IMR-90 (cell line): ENCODE measurements around the gene CAMKMT. TPM values are rescaled to one million over a fixed set of nuclear protein-coding genes. Genes with fewer than 3 reads are reported as not detected.

Experiments
- ATAC-seq: fragments of 200-7000 bp; cut with Tn5 transposase; 2 replicates; pipeline ENCODE4 v1.9.1; 2020; ENCODE audit warnings: low read depth, mild to moderate bottlenecking, moderate library complexity
- BruUV-seq: library from RNA; stranded (reverse); fragments of 400-500 nt; replicated peaks from 2 replicates; lab custom pipeline; 2021; lab: Mats Ljungman, UMichigan
- CTCF ChIA-PET: fragments of 300-600 bp; formaldehyde crosslinking; extraction: SDS; loops from one replicate; lab custom pipeline; 2021; ENCODE audit warnings: antibody characterized with exemption; lab: Yijun Ruan, JAX
- POLR2A ChIA-PET: fragments of 300-600 bp; sonication (Branson Sonifier 250); formaldehyde crosslinking; loops from one replicate; lab custom pipeline; 2022; ENCODE audit warnings: antibody characterized with exemption; ENCODE audit not compliant: unreplicated experiment; lab: Charles Lee
- DNase-seq: peaks from one replicate; pipeline ENCODE4 v3.0.0; 2013
- H2AFZ ChIP-seq: replicated peaks from 2 replicates; pipeline ENCODE3; 2013; ENCODE audit warnings: low read length, mild to moderate bottlenecking; ENCODE audit not compliant: poor library complexity
- H2AK5ac ChIP-seq: 2 replicates; pipeline ENCODE4 v1.6.1; 2013; ENCODE audit warnings: low read depth, low read length, inconsistent platforms
- H2AK9ac ChIP-seq: replicated peaks from 2 replicates; pipeline ENCODE3; 2013; ENCODE audit warnings: mild to moderate bottlenecking, low read depth, low read length, moderate library complexity; ENCODE audit not compliant: poor library complexity
- H2BK120ac ChIP-seq: 2 replicates; pipeline ENCODE4 v1.6.1; 2013; ENCODE audit warnings: low read depth, low read length, inconsistent platforms
- H2BK15ac ChIP-seq: 3 replicates; pipeline ENCODE4 v1.6.1; 2013; ENCODE audit warnings: low read depth, low read length, inconsistent platforms
- H2BK20ac ChIP-seq: 2 replicates; pipeline ENCODE4 v1.6.1; 2013; ENCODE audit warnings: low read depth, mild to moderate bottlenecking, inconsistent platforms, low read length, moderate library complexity
- H2BK5ac ChIP-seq: 2 replicates; pipeline ENCODE4 v1.6.1; 2013; ENCODE audit warnings: mild to moderate bottlenecking, low read depth, low read length, inconsistent platforms; ENCODE audit not compliant: poor library complexity, severe bottlenecking
- H3K14ac ChIP-seq: replicated peaks from 2 replicates; pipeline ENCODE4 v1.6.1; 2013; ENCODE audit warnings: low read depth, low read length, inconsistent platforms
- H3K18ac ChIP-seq: 2 replicates; pipeline ENCODE4 v1.6.1; 2013; ENCODE audit warnings: low read depth, low read length, control low read depth
- H3K23ac ChIP-seq: 2 replicates; pipeline ENCODE4 v1.6.1; 2013; ENCODE audit warnings: low read depth, low read length, inconsistent platforms
- H3K27ac ChIP-seq: 2 replicates; pipeline ENCODE4 v1.5.1; 2013; ENCODE audit warnings: mild to moderate bottlenecking, control low read depth, low read length; ENCODE audit not compliant: insufficient read depth
- H3K27me3 ChIP-seq: 2 replicates; pipeline ENCODE4 v1.6.1; 2013; ENCODE audit warnings: low read length; ENCODE audit not compliant: control insufficient read depth, insufficient read depth
- H3K36me3 ChIP-seq: 2 replicates; pipeline ENCODE4 v1.6.1; 2013; ENCODE audit warnings: low read length, mixed read lengths; ENCODE audit not compliant: control insufficient read depth, insufficient read depth
- H3K4ac ChIP-seq: 2 replicates; pipeline ENCODE4 v1.6.1; 2013; ENCODE audit warnings: low read depth, low read length, inconsistent platforms
- H3K4me1 ChIP-seq: 2 replicates; pipeline ENCODE4 v1.6.1; 2013; ENCODE audit warnings: low read length, mixed read lengths; ENCODE audit not compliant: control insufficient read depth, insufficient read depth
- H3K4me2 ChIP-seq: 2 replicates; pipeline ENCODE4 v1.6.1; 2013; ENCODE audit warnings: low read depth, mild to moderate bottlenecking, control low read depth, low read length, moderate library complexity
- H3K4me3 ChIP-seq: 2 replicates; pipeline ENCODE4 v1.5.1; 2013; ENCODE audit warnings: low read depth, mild to moderate bottlenecking, control low read depth, low read length, moderate library complexity; ENCODE audit not compliant: insufficient read depth
- H3K56ac ChIP-seq: 2 replicates; pipeline ENCODE4 v1.6.1; 2013; ENCODE audit warnings: low read length, inconsistent platforms; ENCODE audit not compliant: insufficient read depth; ENCODE audit errors: extremely low read depth
- H3K79me1 ChIP-seq, 2 experiments: 2 replicates each; pipeline ENCODE4 v1.6.1; 2013; ENCODE audit warnings: low read length in 2 of 2, inconsistent platforms in 1 of 2, low read depth in 1 of 2
- H3K9ac ChIP-seq: 2 replicates; pipeline ENCODE4 v1.6.1; 2013; ENCODE audit warnings: low read depth, low read length, control low read depth
- H3K9me1 ChIP-seq: 2 replicates; pipeline ENCODE4 v1.6.1; 2013; ENCODE audit warnings: low read length, inconsistent platforms; ENCODE audit not compliant: insufficient read depth
- H3K9me3 ChIP-seq: 2 replicates; pipeline ENCODE4 v1.6.1; 2013; ENCODE audit warnings: low read length; ENCODE audit not compliant: control insufficient read depth, insufficient read depth
- H4K20me1 ChIP-seq: 2 replicates; pipeline ENCODE4 v1.6.1; 2013; ENCODE audit warnings: low read length, inconsistent platforms; ENCODE audit not compliant: insufficient read depth
- H4K5ac ChIP-seq: 2 replicates; pipeline ENCODE4 v1.6.1; 2013; ENCODE audit warnings: mild to moderate bottlenecking, low read depth, low read length, control low read depth
- H4K8ac ChIP-seq, 2 experiments: 2 replicates each; pipeline ENCODE4 v1.6.1; 2013; ENCODE audit warnings: low read depth in 2 of 2, low read length in 2 of 2, control low read depth in 1 of 2, inconsistent platforms in 1 of 2
- H4K91ac ChIP-seq: 2 replicates; pipeline ENCODE4 v1.6.1; 2013; ENCODE audit warnings: low read depth, low read length, inconsistent platforms; ENCODE audit not compliant: insufficient read depth
- BHLHE40 ChIP-seq: fragments of 150-350 bp; IDR thresholded peaks from 2 replicates; pipeline ENCODE4 v1.6.1; 2016; ENCODE audit warnings: mild to moderate bottlenecking, low read depth, low read length
- CEBPB ChIP-seq: IDR thresholded peaks from 2 replicates; pipeline ENCODE4 v1.6.1; 2012; ENCODE audit warnings: low read depth, low read length, improper control_type of control experiment
- FOS ChIP-seq: fragments of 150-350 bp; IDR thresholded peaks from 2 replicates; pipeline ENCODE4 v1.6.1; 2016; ENCODE audit warnings: low read depth, low read length
- MXI1 ChIP-seq: IDR thresholded peaks from 2 replicates; pipeline ENCODE4 v1.6.1; 2012; ENCODE audit warnings: low read depth, mild to moderate bottlenecking, low read length, moderate library complexity, borderline replicate concordance
- NFE2L2 ChIP-seq: fragments of 150-350 bp; IDR thresholded peaks from 2 replicates; pipeline ENCODE4 v1.6.1; 2016; ENCODE audit warnings: low read depth, mild to moderate bottlenecking, low read length
- RCOR1 ChIP-seq: IDR thresholded peaks from 2 replicates; pipeline ENCODE4 v1.6.1; 2012; ENCODE audit warnings: mild to moderate bottlenecking, low read length, improper control_type of control experiment; ENCODE audit not compliant: insufficient replicate concordance
- WGBS, 2 experiments: methylation state at CpG; one replicate each; pipeline versions ENCODE4 v1.1.5 to v1.1.7; 2013; ENCODE audit warnings: missing lambda C conversion rate in 2 of 2; ENCODE audit not compliant: insufficient read length in 1 of 2; ENCODE audit errors: extremely low coverage in 2 of 2; 5-methylcytosine and 5-hydroxymethylcytosine counted together
- dilution Hi-C: fragments of 300-500 bp; cut with HindIII; formaldehyde crosslinking; loops from one replicate; pipeline ENCODE4 v1.14.3; 2018; ENCODE audit warnings: low sequenced_read_pairs; ENCODE audit not compliant: unreplicated experiment
- in situ Hi-C: fragments of 300-500 bp; cut with MboI; formaldehyde crosslinking; loops from 3 replicates; pipeline ENCODE4 v1.14.3; 2019; ENCODE audit warnings: low sequenced_read_pairs, inconsistent platforms, mixed read lengths
- intact Hi-C: fragments of 100-400 bp; cut with micrococcal nuclease; formaldehyde crosslinking; loops from 2 replicates; pipeline ENCODE4 v1.10.0; 2022
- polyA plus RNA-seq, 3 experiments: library from polyadenylated mRNA; depleted of rRNA; stranded (reverse); fragments of >200 nt; gene quantifications; 2 replicates each; pipeline ENCODE4 v1.2.3, GENCODE V29; 2012; ENCODE audit warnings: low replicate concordance in 1 of 3
- total RNA-seq: library from RNA; depleted of rRNA; stranded (reverse); fragments of >200 nt; gene quantifications from 2 replicates; pipeline ENCODE4 v1.2.3, GENCODE V29; 2012
- TF ChIP-seq, protein P1 (sequence below): fragments of 150-350 bp; IDR thresholded peaks from 2 replicates; pipeline ENCODE4 v1.6.1; 2016; ENCODE audit warnings: low read depth, mild to moderate bottlenecking, low read length, moderate library complexity, borderline replicate concordance

CAMKMT gene
- total and polyA plus RNA-seq, 2 of the 4 experiments (the other 2 are of a cell fraction): 4.4 to 6.8 TPM

DNA sequence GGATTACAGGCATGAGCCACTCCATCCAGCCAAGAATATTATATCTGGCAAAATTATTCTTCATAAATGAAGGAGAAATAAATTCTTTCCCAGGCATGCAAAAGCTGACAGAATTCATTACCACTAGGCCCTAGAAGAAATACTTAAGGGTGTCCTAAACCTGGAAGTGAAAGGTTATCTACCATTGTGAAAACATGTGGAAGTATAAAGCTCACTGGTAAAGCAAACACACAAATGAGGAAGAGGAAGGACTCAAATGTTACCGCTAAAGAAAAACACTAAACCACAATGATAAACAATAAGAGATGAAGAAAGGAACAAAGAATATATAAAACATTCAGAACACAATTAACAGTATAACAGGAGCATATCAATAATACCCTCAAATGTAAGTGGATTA, 171.8 kb downstream of the CAMKMT start:
- no CpG with 5 or more reads among the region's 1 CpG for WGBS, 2 experiments
- H2AFZ ChIP-seq: no peak overlapping the region
- no peak overlapping the region for H2BK15ac ChIP-seq
- no peaks in the 10 kb centered on the region for H3K79me1 ChIP-seq
- no peak overlapping the region for H4K91ac ChIP-seq
- no peak overlapping the region for H2BK120ac ChIP-seq
- no peaks in the 10 kb centered on the region for H3K36me3 ChIP-seq
- no peak overlapping the region for H2AK5ac ChIP-seq
- H3K14ac ChIP-seq: no peak overlapping the region
- no peaks in the 10 kb centered on the region for H4K20me1 ChIP-seq
- H3K27me3 ChIP-seq: no peaks in the 10 kb centered on the region
- H3K4me2 ChIP-seq: no peak overlapping the region
- H3K23ac ChIP-seq: no peak overlapping the region
- H3K56ac ChIP-seq: no peak overlapping the region
- no peaks in the 10 kb centered on the region for H3K4me1 ChIP-seq
- no peak overlapping the region for H3K4me3 ChIP-seq
- no peak overlapping the region for H3K27ac ChIP-seq
- no peak overlapping the region for H2AK9ac ChIP-seq
- BruUV-seq: no TSS peak
- POLR2A ChIA-PET: no interaction called here
- no peak overlapping the region for H3K4ac ChIP-seq
- H3K9me3 ChIP-seq: no peaks in the 10 kb centered on the region
- DNase-seq (no peak), ATAC-seq (no peak)
- H2BK20ac ChIP-seq: no peak overlapping the region
- H3K18ac ChIP-seq: no peak overlapping the region
- H4K8ac ChIP-seq: no peak overlapping the region
- TF ChIP-seq, protein P1, sequence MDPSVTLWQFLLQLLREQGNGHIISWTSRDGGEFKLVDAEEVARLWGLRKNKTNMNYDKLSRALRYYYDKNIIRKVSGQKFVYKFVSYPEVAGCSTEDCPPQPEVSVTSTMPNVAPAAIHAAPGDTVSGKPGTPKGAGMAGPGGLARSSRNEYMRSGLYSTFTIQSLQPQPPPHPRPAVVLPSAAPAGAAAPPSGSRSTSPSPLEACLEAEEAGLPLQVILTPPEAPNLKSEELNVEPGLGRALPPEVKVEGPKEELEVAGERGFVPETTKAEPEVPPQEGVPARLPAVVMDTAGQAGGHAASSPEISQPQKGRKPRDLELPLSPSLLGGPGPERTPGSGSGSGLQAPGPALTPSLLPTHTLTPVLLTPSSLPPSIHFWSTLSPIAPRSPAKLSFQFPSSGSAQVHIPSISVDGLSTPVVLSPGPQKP: no peak
- TF ChIP-seq MXI1 (no peak), NFE2L2 (no peak), BHLHE40 (no peak), CEBPB (no peak), RCOR1 (no peak), FOS (no peak)
- in situ Hi-C loops: no loop called here
- CTCF ChIA-PET: no interaction called here
- no peak overlapping the region for H4K5ac ChIP-seq
- H3K9ac ChIP-seq: no peak overlapping the region
- dilution Hi-C loops: no loop called here
- intact Hi-C loops: no loop called here
- H3K9me1 ChIP-seq: no peaks in the 10 kb centered on the region
- H2BK5ac ChIP-seq: no peak overlapping the region
